Keratinocyte (primary cell): ENCODE results near the gene GOLGA6A. TPM values are rescaled to one million over a fixed set of nuclear protein-coding genes. Genes with fewer than 3 reads are reported as not detected.
"Not testable (repeated sequence)": the region's sequence is repeated elsewhere in the genome, so short reads cannot be mapped to it uniquely, and the experiment has no call there.

Source experiments
- DNase-seq: peaks from one replicate; pipeline ENCODE4 v3.0.0-alpha.2; 2011; ENCODE audit warnings: low read depth, missing footprints, low spot score
- FAIRE-seq: peaks from 2 replicates; lab custom pipeline; 2011; peaks lifted over from hg19 to GRCh38; lab: Jason Lieb, UNC
- H2AFZ ChIP-seq: 2 replicates; pipeline ENCODE4 v1.6.0; 2012; ENCODE audit warnings: low read length, control low read depth, inconsistent platforms; ENCODE audit not compliant: control insufficient read depth
- H3K27ac ChIP-seq: 2 replicates; pipeline ENCODE4 v1.5.1; 2011; ENCODE audit warnings: low read length; ENCODE audit not compliant: control insufficient read depth, insufficient read depth
- H3K27me3 ChIP-seq: 3 replicates; pipeline ENCODE4 v1.6.0; 2011; ENCODE audit warnings: low read length; ENCODE audit not compliant: control insufficient read depth, insufficient read depth; ENCODE audit errors: extremely low read depth
- H3K36me3 ChIP-seq, 2 experiments: 2 replicates in 1 of 2; 3 replicates in 1 of 2; pipeline ENCODE4 v1.5.1; 2011; ENCODE audit warnings: low read length in 2 of 2, mild to moderate bottlenecking in 1 of 2; ENCODE audit not compliant: control insufficient read depth in 2 of 2, insufficient read depth in 2 of 2; ENCODE audit errors: extremely low read depth in 1 of 2
- H3K4me1 ChIP-seq: 3 replicates; pipeline ENCODE4 v1.5.1; 2011; ENCODE audit warnings: low read length; ENCODE audit not compliant: control insufficient read depth, insufficient read depth; ENCODE audit errors: extremely low read depth
- H3K4me2 ChIP-seq: 3 replicates; pipeline ENCODE4 v1.6.0; 2011; ENCODE audit warnings: low read depth, low read length; ENCODE audit not compliant: control insufficient read depth, insufficient read depth; ENCODE audit errors: extremely low read depth
- H3K4me3 ChIP-seq, 3 experiments: fragments of 200-600 bp in 1 of 3; sonication (generic) in 1 of 3; 2 replicates in 2 of 3; 3 replicates in 1 of 3; pipeline ENCODE4 v1.5.1; 2011 to 2016; ENCODE audit warnings: low read length in 3 of 3, mild to moderate bottlenecking in 3 of 3, control low read depth in 2 of 3, inconsistent platforms in 1 of 3, low read depth in 1 of 3, mixed read lengths in 1 of 3, mixed run types in 1 of 3, moderate library complexity in 1 of 3; ENCODE audit not compliant: control insufficient read depth in 2 of 3, insufficient read depth in 2 of 3; ENCODE audit errors: extremely low read depth in 1 of 3
- H3K79me2 ChIP-seq: 2 replicates; pipeline ENCODE4 v1.6.0; 2012; ENCODE audit warnings: low read length; ENCODE audit not compliant: control insufficient read depth, insufficient read depth
- H3K9ac ChIP-seq: 3 replicates; pipeline ENCODE4 v1.6.0; 2011; ENCODE audit warnings: low read length; ENCODE audit not compliant: control insufficient read depth, insufficient read depth; ENCODE audit errors: extremely low read depth
- H3K9me1 ChIP-seq: 3 replicates; pipeline ENCODE4 v1.6.0; 2011; ENCODE audit warnings: low read length; ENCODE audit not compliant: control insufficient read depth, insufficient read depth; ENCODE audit errors: extremely low read depth
- H3K9me3 ChIP-seq: 2 replicates; pipeline ENCODE4 v1.5.1; 2012; ENCODE audit warnings: low read depth, low read length; ENCODE audit not compliant: control insufficient read depth
- H4K20me1 ChIP-seq: 3 replicates; pipeline ENCODE4 v1.6.0; 2011; ENCODE audit warnings: low read length; ENCODE audit not compliant: control insufficient read depth, insufficient read depth; ENCODE audit errors: extremely low read depth
- EZH2 ChIP-seq: IDR thresholded peaks from one replicate; pipeline ENCODE4 v1.6.1; 2012; ENCODE audit warnings: inconsistent platforms, mild to moderate bottlenecking, low read length, moderate library complexity
- dilution Hi-C: fragments of 300-500 bp; cut with MboI; formaldehyde crosslinking; loops from one replicate; pipeline ENCODE4 v1.7.0; 2020; ENCODE audit warnings: low sequenced_read_pairs; ENCODE audit not compliant: extremely low pct_ligation_motif_present
- polyA plus RNA-seq, 5 experiments: library from polyadenylated mRNA; depleted of rRNA in 3 of 5; stranded (reverse) in 3 of 5; stranded (forward) in 1 of 5; unstranded in 1 of 5; fragments of >200 nt; gene quantifications; 1 replicate in 1 of 5; 2 replicates in 3 of 5; 3 replicates in 1 of 5; pipeline versions ENCODE4 v1.2.1 to v1.2.3, GENCODE V29; 2011 to 2012; ENCODE audit warnings: missing spikeins in 2 of 5, low read depth in 1 of 5, low replicate concordance in 1 of 5
- TF ChIP-seq, protein P1 (sequence below), 3 experiments: IDR thresholded peaks in 1 of 3; conservative IDR thresholded peaks in 1 of 3; optimal IDR thresholded peaks in 1 of 3; 2 replicates in 2 of 3; 3 replicates in 1 of 3; pipeline versions ENCODE3 to v1.5.1; 2011; ENCODE audit warnings: low read length in 3 of 3, mild to moderate bottlenecking in 3 of 3, moderate library complexity in 2 of 3, control low read depth in 1 of 3, inconsistent platforms in 1 of 3; ENCODE audit not compliant: insufficient read depth in 2 of 3; ENCODE audit errors: extremely low read depth in 1 of 3

GOLGA6A gene
- polyA plus RNA-seq, 1 donor (not counting 4 experiments of a cell fraction or from before 2014, with no cell fraction given), result not detected

DNA sequence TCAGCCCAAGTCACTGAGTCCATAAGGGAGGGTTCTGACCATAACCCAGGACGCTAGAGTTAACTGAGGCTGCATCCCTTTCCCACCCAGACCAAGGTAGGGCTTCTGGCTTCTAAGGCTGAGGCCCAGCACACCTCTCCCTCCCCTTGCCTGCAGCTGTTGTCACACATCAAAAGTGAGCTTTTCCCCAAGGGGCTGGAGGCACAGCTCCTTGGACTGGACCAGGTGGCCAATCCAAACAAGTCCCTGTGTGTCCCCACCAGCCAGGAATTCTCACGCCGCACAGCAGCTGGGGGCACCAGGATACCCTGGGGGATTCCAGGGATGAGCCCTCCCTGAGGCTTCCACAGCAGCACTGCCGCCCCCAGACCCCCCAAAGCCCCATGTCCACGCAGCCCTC lies 25.8 kb upstream of the GOLGA6A start:
- Histone ChIP-seq H3K4me2 (no peak overlapping the region), H3K27ac (no peak overlapping the region), H3K79me2 (no peaks in the 10 kb centered on the region), H4K20me1 (no peaks in the 10 kb centered on the region), H3K9ac (no peak overlapping the region), H3K36me3 (no peaks in the 10 kb centered on the region), H3K27me3 (no peaks in the 10 kb centered on the region), H3K4me3 (no peak overlapping the region), H2AFZ (no peak overlapping the region), H3K9me1 (no peaks in the 10 kb centered on the region), H3K9me3 (no peaks in the 10 kb centered on the region), H3K4me1 (no peaks in the 10 kb centered on the region)
- FAIRE-seq (no peak), DNase-seq (no peak)
- dilution Hi-C loops, result no loop called here
- no peak for TF ChIP-seq EZH2
- TF ChIP-seq, protein P1, sequence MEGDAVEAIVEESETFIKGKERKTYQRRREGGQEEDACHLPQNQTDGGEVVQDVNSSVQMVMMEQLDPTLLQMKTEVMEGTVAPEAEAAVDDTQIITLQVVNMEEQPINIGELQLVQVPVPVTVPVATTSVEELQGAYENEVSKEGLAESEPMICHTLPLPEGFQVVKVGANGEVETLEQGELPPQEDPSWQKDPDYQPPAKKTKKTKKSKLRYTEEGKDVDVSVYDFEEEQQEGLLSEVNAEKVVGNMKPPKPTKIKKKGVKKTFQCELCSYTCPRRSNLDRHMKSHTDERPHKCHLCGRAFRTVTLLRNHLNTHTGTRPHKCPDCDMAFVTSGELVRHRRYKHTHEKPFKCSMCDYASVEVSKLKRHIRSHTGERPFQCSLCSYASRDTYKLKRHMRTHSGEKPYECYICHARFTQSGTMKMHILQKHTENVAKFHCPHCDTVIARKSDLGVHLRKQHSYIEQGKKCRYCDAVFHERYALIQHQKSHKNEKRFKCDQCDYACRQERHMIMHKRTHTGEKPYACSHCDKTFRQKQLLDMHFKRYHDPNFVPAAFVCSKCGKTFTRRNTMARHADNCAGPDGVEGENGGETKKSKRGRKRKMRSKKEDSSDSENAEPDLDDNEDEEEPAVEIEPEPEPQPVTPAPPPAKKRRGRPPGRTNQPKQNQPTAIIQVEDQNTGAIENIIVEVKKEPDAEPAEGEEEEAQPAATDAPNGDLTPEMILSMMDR (optimal IDR thresholded peaks at IDR 0.05 in 1 of 3, IDR thresholded peaks at IDR 0.05 in 1 of 3, conservative IDR thresholded peaks at IDR 0.05 in 1 of 3; ENCODE audit: extremely low read depth in 1 of 3, insufficient read depth in 2 of 3, low read length in 3 of 3), result no peak

DNA sequence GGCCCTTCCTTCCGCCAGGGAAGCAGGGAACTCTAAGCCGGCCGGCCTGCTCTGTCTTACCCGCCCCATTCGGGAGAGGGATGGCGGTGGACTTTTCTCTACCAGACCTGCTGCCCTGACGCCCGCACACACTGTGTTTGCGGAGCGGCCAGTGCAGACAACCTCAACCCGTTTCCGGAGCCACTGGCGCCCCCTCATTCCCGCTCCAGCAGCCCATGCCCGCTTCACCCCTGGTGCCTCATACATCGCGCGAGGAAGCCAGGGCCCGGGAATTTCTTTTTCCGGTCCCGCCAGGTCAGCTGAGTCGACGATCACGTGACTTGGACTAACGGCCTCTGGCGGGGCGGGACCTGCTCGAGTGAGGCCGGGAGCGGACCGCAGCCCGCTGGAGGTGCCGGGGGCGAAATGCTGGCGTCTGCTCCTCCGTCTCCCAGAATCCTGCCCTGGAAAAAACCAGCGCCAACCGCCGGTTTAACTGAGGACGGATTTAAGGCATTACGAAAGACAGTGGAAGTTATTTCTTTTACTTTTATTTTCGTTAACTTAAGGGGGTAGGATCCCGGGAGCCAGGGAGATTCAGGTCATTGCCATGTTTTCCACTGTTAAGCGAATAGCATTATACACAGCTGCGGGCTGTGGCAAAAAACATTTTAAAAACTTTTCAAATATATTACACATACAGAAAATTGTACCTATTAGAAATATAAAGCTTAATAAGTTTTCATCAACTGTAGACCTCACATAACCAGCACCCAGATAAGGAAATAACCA lies 17.8 kb upstream of the GOLGA6A start:
- FAIRE-seq, H3K9me3 ChIP-seq, H4K20me1 ChIP-seq, H3K27me3 ChIP-seq, H3K27ac ChIP-seq, H3K36me3 ChIP-seq, H3K9me1 ChIP-seq, dilution Hi-C loops, H3K79me2 ChIP-seq, H3K4me1 ChIP-seq: not testable (repeated sequence)
- Histone ChIP-seq H3K4me2 (peak overlapping the region; percentile 48), H3K9ac (peak overlapping the region; percentile 52), H3K4me3 (peak overlapping the region in 1 of 3 experiments; percentile 22), H2AFZ (peak overlapping the region; percentile 44)
- DNase-seq, result peak; percentile 17

DNA sequence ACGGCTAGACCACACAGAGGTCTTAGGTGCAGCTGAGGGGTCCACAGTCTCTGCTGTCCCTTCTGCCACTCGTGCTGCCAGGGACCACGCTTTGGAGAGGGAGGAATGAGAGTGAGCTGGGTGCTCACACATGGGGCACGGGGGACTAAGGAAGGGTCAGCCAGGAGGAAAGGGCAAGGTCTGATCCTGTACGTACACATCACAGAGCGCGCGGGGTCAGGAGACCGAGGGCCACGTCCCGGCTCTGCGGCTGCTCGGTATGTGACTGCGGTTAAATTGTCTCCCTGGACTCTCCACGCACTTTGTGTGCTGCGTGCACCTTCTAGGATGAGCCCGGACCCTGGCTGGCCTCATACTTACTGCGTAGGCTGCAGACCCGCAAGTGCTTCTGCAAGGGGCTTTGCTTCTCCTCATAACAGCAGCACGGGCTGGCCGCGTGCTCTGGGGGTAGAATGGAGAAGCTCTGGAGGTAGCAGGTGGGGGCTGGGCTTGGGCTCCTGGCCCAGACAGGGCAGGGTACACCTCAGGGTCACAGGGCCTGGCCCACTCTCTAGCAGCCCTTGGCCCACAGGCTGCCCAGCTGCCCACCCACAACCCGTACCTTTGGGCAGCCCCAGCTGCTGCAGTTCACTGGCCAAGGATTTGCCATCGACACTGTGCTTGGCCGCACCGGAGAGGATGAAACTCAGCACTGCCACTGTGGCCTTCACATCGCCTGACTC lies 14.6 kb upstream of the GOLGA6A start:
- H3K4me3 ChIP-seq, H3K36me3 ChIP-seq, dilution Hi-C loops, H3K9ac ChIP-seq, H3K79me2 ChIP-seq, H3K27me3 ChIP-seq, H2AFZ ChIP-seq, FAIRE-seq, H4K20me1 ChIP-seq, H3K4me2 ChIP-seq, H3K27ac ChIP-seq, DNase-seq, H3K9me1 ChIP-seq, H3K9me3 ChIP-seq, H3K4me1 ChIP-seq: not testable (repeated sequence)

DNA sequence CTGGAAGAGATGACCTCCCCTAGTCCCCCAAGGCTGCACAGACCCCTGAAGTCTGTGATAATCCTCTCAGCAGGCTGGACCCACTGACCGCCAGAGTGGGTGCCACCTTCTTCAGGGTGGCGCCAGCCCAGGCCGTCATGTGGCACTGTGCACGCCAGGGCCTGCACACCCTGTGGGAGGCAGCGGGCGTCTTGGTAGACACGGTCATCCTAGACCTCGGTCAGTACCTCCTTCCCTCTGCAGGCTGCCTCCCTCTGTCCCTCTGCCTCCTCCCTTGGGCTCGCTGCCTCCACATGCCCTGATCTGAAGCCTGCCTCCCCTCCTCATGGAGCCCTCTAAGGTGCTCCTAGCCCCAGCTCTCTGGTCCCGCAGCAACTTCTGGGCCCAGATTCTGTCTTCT lies 13.3 kb upstream of the GOLGA6A start:
- H3K4me3 ChIP-seq, H3K79me2 ChIP-seq, H3K9me1 ChIP-seq, FAIRE-seq, H3K9me3 ChIP-seq, H4K20me1 ChIP-seq, DNase-seq, H3K9ac ChIP-seq, H3K36me3 ChIP-seq, H3K4me1 ChIP-seq, H3K4me2 ChIP-seq, H3K27ac ChIP-seq, H2AFZ ChIP-seq, dilution Hi-C loops, H3K27me3 ChIP-seq: not testable (repeated sequence)
